Lower leg skin (tissue), 4 donors: Measurements from ENCODE around the gene ADAMTSL2. TPM values are rescaled to one million over a fixed set of nuclear protein-coding genes. Genes with fewer than 3 reads are reported as not detected.

ENCODE experiments used
- DNase-seq, 2 donors: peaks; one replicate each; pipeline ENCODE4 v3.0.0-alpha.2; 2019; ENCODE audit warnings: low spot score in 2 of 2
- H3K4me3 ChIP-seq: fragments of 200-600 bp; sonication (generic); 2 replicates; pipeline ENCODE4 v1.5.1; 2017; ENCODE audit warnings: mild to moderate bottlenecking, low read depth; ENCODE audit not compliant: poor library complexity, severe bottlenecking
- CTCF ChIP-seq, 3 donors: fragments of 450-650 bp; IDR thresholded peaks; one replicate each; pipeline ENCODE4 v1.5.1; 2016; ENCODE audit warnings: antibody characterized with exemption in 3 of 3, mild to moderate bottlenecking in 3 of 3, moderate library complexity in 2 of 3
- POLR2A ChIP-seq, 2 donors: fragments of 450-650 bp; IDR thresholded peaks; one replicate each; pipeline ENCODE4 v1.6.1; 2016 to 2017; ENCODE audit warnings: antibody characterized with exemption in 2 of 2, mild to moderate bottlenecking in 1 of 2, moderate library complexity in 1 of 2
- WGBS, 2 donors: methylation state at CpG; one replicate each; pipeline ENCODE4 v1.1.5; 2018; 5-methylcytosine and 5-hydroxymethylcytosine counted together
- intact Hi-C: fragments of 100-400 bp; cut with DNase I; formaldehyde crosslinking; loops from one replicate; pipeline ENCODE4 v1.15.0; 2023; ENCODE audit warnings: low total_unique reads
- total RNA-seq, 4 donors: library from RNA; depleted of rRNA; stranded (reverse); fragments of >200 nt; gene quantifications; one replicate each; pipeline ENCODE4 v1.1.0, GENCODE V29; 2016

The ADAMTSL2 gene
- total RNA-seq, 4 donors from 2014 or later, result 0.08 to 1.5 (median 0.32) TPM; not detected in 1

DNA sequence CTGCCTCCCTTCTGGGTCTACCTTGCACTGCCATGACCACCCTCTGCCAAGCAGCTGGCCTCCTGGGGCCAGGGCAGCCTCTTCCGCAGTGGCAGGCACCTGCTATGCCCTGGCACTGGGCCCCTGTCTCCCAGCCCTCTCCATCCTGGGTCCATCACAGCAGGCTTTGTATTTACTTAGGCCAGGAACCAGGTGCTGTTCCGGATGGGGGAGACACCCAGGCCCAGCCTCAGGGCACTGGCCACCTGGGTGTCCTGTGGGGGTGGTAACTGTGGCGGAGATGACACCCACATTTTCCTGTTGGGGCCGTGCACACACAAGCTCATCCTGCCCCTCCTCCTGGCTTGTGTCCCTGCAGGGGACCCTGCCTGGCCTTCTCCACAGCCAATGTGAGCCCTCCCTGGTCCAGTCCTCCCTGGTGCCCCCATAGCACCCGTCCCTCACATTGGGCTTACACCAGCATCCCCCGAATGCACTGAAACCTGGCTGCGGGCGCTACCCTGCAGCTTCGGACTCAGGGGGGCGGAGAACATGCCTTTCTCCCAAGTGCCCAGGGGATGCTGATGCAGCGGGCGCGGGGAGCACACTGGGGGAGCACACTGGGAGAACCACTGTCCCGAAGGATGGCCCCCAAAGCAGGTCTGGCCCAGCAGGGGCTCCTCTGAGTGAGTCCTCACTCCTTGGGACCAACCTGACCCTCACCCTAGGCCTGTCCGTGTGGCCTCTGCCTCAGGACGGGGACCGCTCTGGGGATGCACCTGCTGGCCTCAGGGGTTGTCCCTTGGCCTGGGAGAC, 56.8 kb downstream of the ADAMTSL2 start:
- WGBS, 2 donors, result 88 to 89% methylated on average over 16 to 17 of the region's 17 CpGs
- intact Hi-C loops, result no loop called here
- no peak for TF ChIP-seq CTCF (IDR thresholded peaks at IDR 0.05)
- TF ChIP-seq POLR2A (IDR thresholded peaks at IDR 0.05), result no peak
- DNase-seq, result no peak
- H3K4me3 ChIP-seq, result no peak overlapping the region

DNA sequence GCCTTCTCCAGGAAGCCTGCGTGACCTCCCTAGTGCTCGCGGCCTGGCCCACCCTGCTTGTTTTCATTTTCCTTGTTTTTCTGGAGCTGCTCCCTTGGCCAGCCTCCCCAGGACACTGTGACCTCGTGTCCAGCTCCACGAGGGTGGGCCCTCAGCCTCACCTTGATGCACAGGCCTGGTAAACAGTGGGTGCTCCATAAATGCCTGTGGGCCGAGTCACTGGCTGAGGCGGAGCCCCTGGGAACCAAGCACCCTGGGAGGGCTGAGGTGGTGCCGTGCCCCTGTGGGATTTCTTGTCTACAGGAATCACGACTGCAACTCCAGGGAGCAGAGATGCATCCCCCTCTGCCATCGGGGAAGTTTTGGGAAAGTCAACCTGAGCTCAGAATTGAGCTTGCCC, 57.5 kb downstream of the ADAMTSL2 start:
- intact Hi-C loops, result no loop called here
- no peak overlapping the region for H3K4me3 ChIP-seq
- TF ChIP-seq CTCF (IDR thresholded peaks at IDR 0.05), result no peak
- no peak for TF ChIP-seq POLR2A (IDR thresholded peaks at IDR 0.05)
- no peak for DNase-seq
- 63 to 73% methylated on average over 9 to 10 of the region's 10 CpGs for WGBS, 2 donors

- DNase-seq, result no peak
- intact Hi-C loops, result no loop called here
Measured at GRCh38 chr9:133592731-133593409, 58.4 kb downstream of the ADAMTSL2 start.

DNA sequence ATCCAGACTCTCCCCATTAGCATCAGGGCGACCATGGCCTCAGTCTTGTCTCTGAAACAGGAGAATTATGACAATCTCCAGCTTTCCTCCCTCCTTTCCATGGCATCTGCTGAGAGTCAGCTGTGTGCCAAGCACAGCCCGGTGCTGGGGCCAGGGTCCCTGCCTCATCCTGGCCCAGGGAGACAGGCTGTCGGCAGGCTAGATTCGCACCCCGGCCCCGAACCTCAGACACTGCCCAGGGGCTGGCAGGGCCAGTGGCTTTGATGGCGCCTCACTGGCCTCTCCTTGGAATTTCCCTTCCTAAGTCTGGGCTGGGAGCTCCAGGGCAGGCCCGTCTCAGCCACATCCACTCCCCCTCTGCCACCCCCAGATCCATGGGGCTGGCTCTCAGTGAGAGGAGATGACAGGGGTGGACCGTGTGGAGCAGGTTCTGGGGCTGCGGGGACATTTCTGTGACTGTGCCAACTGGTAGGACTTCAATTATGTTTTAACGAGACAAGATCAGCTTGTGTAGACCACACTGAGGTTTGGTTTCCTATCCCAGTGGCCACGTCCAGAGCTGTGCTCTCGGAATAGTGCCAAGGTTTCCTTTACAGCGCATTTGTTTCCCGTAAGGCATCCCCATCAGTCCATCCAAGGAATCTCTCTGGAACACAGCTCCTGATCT, 59.2 kb downstream of the ADAMTSL2 start:
- TF ChIP-seq POLR2A (IDR thresholded peaks at IDR 0.05) (no peak), CTCF (IDR thresholded peaks at IDR 0.05) (no peak)
- DNase-seq, result no peak
- WGBS, 2 donors, result 64 to 69% methylated on average over 14 of the region's 15 CpGs
- H3K4me3 ChIP-seq, result no peak overlapping the region
- intact Hi-C loops, result no loop called here

More at GRCh38 chr9:133592731-133593409, 58.4 kb downstream of the ADAMTSL2 start:
- no peak for TF ChIP-seq POLR2A (IDR thresholded peaks at IDR 0.05)
- TF ChIP-seq CTCF (IDR thresholded peaks at IDR 0.05), result no peak
- WGBS, 2 donors, result 76 to 84% methylated on average over 16 of the region's 17 CpGs
- H3K4me3 ChIP-seq, result no peak overlapping the region

- 94 to 100% methylated on average over 2 of the region's 2 CpGs for WGBS, 2 donors
- H3K4me3 ChIP-seq, result no peak overlapping the region
- intact Hi-C loops, result no loop called here
- TF ChIP-seq POLR2A (IDR thresholded peaks at IDR 0.05) (no peak), CTCF (IDR thresholded peaks at IDR 0.05) (no peak)
- no peak for DNase-seq
Measured at GRCh38 chr9:133594310-133594709, 59.8 kb downstream of the ADAMTSL2 start.
